Pericardium fibroblast (primary cell): ENCODE results near the gene ZNF699. TPM values are rescaled to one million over a fixed set of nuclear protein-coding genes. Genes with fewer than 3 reads are reported as not detected.

ENCODE experiments used
- total RNA-seq: library from RNA; depleted of rRNA; stranded (reverse); fragments of >200 nt; gene quantifications from 2 replicates; pipeline ENCODE4 v1.2.3, GENCODE V29; 2015

The ZNF699 gene
- total RNA-seq, result 4.3 and 5.6 TPM in 2 replicates

DNA sequence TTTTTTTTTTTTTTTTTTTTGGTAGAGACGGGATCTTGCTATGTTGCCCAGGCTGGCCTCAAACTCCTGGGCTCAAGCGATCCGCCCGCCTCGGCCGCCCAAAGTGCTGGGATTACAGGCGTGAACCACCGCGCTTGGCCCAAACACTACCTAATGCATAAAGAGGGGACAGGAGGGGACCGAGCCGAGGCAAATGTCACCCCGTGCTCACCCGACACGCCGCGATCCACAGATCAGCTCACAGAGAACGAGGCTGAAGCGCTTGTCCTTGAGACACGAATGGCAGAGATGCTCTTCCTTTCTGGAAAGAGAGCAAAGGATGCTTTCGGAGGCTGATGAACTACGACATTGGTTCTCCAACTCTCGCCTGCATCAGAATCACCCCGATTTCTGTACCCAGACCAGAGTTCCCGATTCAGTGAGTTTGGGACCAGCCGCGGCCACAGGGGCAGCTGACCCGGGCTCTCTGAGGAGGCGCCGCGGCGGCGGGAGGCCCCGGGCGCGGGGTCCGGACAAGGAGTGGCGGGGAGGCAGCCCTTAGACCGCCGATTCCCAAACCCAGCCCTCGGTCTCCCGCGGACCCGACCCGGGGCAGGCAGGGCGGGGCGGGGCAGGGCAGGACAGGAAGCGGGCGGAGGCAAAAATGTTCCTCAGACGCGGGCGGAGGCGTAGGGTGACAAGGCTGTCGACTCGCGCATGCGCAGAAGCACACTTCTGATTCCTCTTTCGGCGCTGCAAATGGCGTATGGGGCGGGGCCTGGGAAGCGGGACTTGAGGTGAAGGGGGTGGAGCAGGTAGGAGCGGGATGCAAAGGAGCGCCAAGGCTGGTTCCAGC is at the start of gene ZNF699:
ZNF699 (minus strand) TSS at position 700 of the 835 bp plus-strand sequence. CDS start 4,719 bp downstream, outside the sequence.

DNA sequence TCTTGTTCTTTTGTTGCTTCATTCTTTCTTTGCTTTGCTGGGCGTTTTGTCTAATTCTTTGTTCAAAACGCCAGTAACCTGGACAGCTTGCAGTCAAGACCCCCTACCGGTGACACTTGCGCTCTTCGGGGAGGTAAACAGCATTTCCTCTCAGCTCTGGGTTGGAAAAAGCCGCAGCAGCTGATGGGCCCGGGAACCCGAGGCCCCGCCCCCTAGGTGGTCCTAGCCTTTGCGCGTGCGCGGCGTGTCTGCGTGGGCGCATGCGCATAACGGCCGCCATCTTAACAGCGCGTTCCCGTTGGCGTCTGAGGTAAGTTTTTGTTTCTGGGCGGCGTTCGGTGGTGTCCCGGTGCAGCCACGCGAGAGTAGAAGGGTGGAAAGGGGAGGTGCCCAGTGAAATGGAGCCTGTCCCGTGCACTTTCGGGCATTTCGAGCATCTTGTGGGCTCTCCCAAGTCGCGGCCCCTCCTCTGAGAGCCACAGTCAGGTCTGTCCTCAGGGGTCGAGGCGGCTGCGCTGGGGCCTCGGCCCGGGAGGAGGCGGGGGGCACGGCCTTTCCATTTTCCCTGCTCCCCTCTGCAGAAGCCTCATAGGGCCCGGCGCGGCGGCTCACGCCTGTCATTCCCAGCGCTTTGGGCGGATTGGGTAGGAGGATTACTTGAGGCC is 14.4 kb upstream of the ZNF699 start, which contains the start of gene ZNF559:
ZNF559 (plus strand) TSS at position 261 of the 665 bp plus-strand sequence. CDS start 14,371 bp downstream, outside the sequence.

DNA sequence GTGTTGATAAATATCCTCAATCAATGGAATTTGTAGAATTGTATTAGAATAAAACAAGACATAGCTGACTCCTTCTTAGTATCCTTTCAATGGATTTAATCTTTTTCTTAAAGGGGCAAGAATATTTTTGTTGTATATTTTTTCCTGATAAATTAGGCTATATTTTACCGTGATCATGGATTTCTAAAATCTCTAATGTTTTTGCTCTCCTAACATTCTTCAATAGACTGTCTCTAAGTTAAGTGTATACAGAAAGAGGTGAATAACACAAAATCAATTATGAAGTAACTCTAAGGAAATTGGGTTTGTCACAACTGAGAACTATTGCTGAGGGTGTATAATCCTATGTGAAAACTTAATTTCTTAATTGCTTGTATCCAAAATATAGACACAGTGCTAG is 59.0 kb downstream of the ZNF699 start, which contains the start of gene OR7E24:
OR7E24 (plus strand) TSS at position 301 of the 400 bp plus-strand sequence. CDS start 114 bp downstream, outside the sequence.

Other genes with a start within 250 kb of the ZNF699 start
- gene OR1M1, start 222.8 kb downstream of the ZNF699 start, total RNA-seq, result not detected in 2 replicates
- gene OR7G2, start 202.4 kb downstream of the ZNF699 start, total RNA-seq, result not detected in 2 replicates
- gene OR7G1, start 194.1 kb downstream of the ZNF699 start, total RNA-seq, result not detected in 2 replicates
- gene OR7G3, start 182.9 kb downstream of the ZNF699 start, total RNA-seq, result not detected in 2 replicates
- gene ZNF317, start 169.4 kb downstream of the ZNF699 start, total RNA-seq, result 14.6 and 15.2 TPM in 2 replicates
- not detected in 2 replicates for gene OR7D2, start 130.9 kb downstream of the ZNF699 start, total RNA-seq
- gene OR7D4, start 90.2 kb downstream of the ZNF699 start, total RNA-seq, result not detected in 2 replicates
- not detected in 2 replicates for gene OR7E24, start 58.9 kb downstream of the ZNF699 start, total RNA-seq
- gene ZNF559, start 14.3 kb upstream of the ZNF699 start, total RNA-seq, result 7.4 and 14.2 TPM in 2 replicates
- 0.09 and 1.2 TPM in 2 replicates for gene ZNF177, start 53.2 kb upstream of the ZNF699 start, total RNA-seq
- gene ZNF266, start 125.7 kb upstream of the ZNF699 start, total RNA-seq, result 7.3 and 7.7 TPM in 2 replicates
- 0.58 and 4.0 TPM in 2 replicates for gene ZNF560, start 188.8 kb upstream of the ZNF699 start, total RNA-seq
- gene ZNF426, start 228.8 kb upstream of the ZNF699 start, total RNA-seq, result 13.2 and 14.7 TPM in 2 replicates